DOHH2 (cell line): ENCODE data around the gene SLC35D1.

Experiments used
- H3F3A ChIP-seq: fragments of 200-600 bp; sonication (generic), shearing (Covaris generic); 2 replicates; pipeline ENCODE4 v1.6.0; 2016; ENCODE audit warnings: antibody characterized with exemption, mild to moderate bottlenecking; ENCODE audit not compliant: control insufficient read depth, insufficient read depth
- H3K27ac ChIP-seq: fragments of 200-600 bp; sonication (generic); 2 replicates; pipeline ENCODE4 v1.5.1; 2014; ENCODE audit warnings: low read depth, mild to moderate bottlenecking, low read length, moderate library complexity
- H3K27me3 ChIP-seq: fragments of 200-600 bp; sonication (generic); 2 replicates; pipeline ENCODE4 v1.6.1; 2014; ENCODE audit warnings: mild to moderate bottlenecking, low read length, mixed read lengths; ENCODE audit not compliant: control insufficient read depth
- H3K36me3 ChIP-seq: fragments of 200-600 bp; sonication (generic); 2 replicates; pipeline ENCODE4 v1.6.1; 2014; ENCODE audit warnings: mild to moderate bottlenecking, low read length, moderate library complexity, mixed read lengths; ENCODE audit not compliant: control insufficient read depth
- H3K4me1 ChIP-seq: fragments of 200-600 bp; sonication (generic); 2 replicates; pipeline ENCODE4 v1.6.1; 2014; ENCODE audit warnings: mild to moderate bottlenecking, low read length, mixed read lengths; ENCODE audit not compliant: control insufficient read depth
- H3K4me2 ChIP-seq: fragments of 200-600 bp; sonication (generic); 2 replicates; pipeline ENCODE4 v1.6.0; 2014; ENCODE audit warnings: mild to moderate bottlenecking, low read length, moderate library complexity
- H3K4me3 ChIP-seq: fragments of 200-600 bp; sonication (generic); 2 replicates; pipeline ENCODE4 v1.5.1; 2014; ENCODE audit warnings: mild to moderate bottlenecking, low read length, mixed read lengths
- H3K79me2 ChIP-seq: fragments of 200-600 bp; sonication (generic); 2 replicates; pipeline ENCODE4 v1.6.1; 2014; ENCODE audit warnings: mild to moderate bottlenecking, low read length, mixed read lengths; ENCODE audit not compliant: control insufficient read depth
- H3K9me2 ChIP-seq: fragments of 200-600 bp; sonication (generic); replicated peaks from 2 replicates; pipeline ENCODE4 v1.6.1; 2014; ENCODE audit warnings: mild to moderate bottlenecking, low read length, mixed read lengths; ENCODE audit not compliant: control insufficient read depth
- H3K9me3 ChIP-seq: fragments of 200-600 bp; sonication (generic); 2 replicates; pipeline ENCODE4 v1.6.1; 2014; ENCODE audit warnings: antibody characterized with exemption, low read length, mixed read lengths; ENCODE audit not compliant: control insufficient read depth, insufficient read depth
- H4K20me1 ChIP-seq: fragments of 200-600 bp; sonication (generic); 2 replicates; pipeline ENCODE4 v1.6.0; 2014; ENCODE audit warnings: low read depth, mild to moderate bottlenecking, antibody characterized with exemption, low read length, moderate library complexity; ENCODE audit not compliant: control insufficient read depth, insufficient read depth
- CTCF ChIP-seq: fragments of 200-600 bp; sonication (generic); IDR thresholded peaks from one replicate; pipeline ENCODE4 v1.5.1; 2014; ENCODE audit warnings: antibody characterized with exemption, mild to moderate bottlenecking, low read depth, low read length; ENCODE audit not compliant: poor library complexity, severe bottlenecking
- EZH2phosphoT487 ChIP-seq: fragments of 200-600 bp; sonication (generic); IDR thresholded peaks from 2 replicates; pipeline ENCODE4 v1.6.1; 2017; ENCODE audit warnings: borderline replicate concordance, mild to moderate bottlenecking, antibody characterized with exemption, low read length, moderate library complexity, mixed read lengths

The SLC35D1 gene

GRCh38 chr1:67031121-67031858, 22.7 kb downstream of the SLC35D1 start:
- H3K9me3 ChIP-seq = peaks cover 3% of the 10 kb centered on the region; the same call in 1 of the 2 replicates
- no peak for TF ChIP-seq CTCF
- TF ChIP-seq EZH2phosphoT487 = no peak
- no peak overlapping the region for H3K4me2 ChIP-seq
- no peaks in the 10 kb centered on the region for H3K27me3 ChIP-seq
- H3K9me2 ChIP-seq = no peaks in the 10 kb centered on the region
- no peaks in the 10 kb centered on the region for H3F3A ChIP-seq
- H3K27ac ChIP-seq = no peak overlapping the region
- H3K4me1 ChIP-seq = no peaks in the 10 kb centered on the region
- H3K4me3 ChIP-seq = no peak overlapping the region
- no peaks in the 10 kb centered on the region for H4K20me1 ChIP-seq
- H3K36me3 ChIP-seq = peaks cover 89% of the 10 kb centered on the region
- H3K79me2 ChIP-seq = no peaks in the 10 kb centered on the region; the same call in 1 of the 2 replicates

GRCh38 chr1:67029472-67029871, 24.5 kb downstream of the SLC35D1 start:
- H3K79me2 ChIP-seq = no peaks in the 10 kb centered on the region; the same call in 1 of the 2 replicates
- H3K27me3 ChIP-seq = no peaks in the 10 kb centered on the region
- TF ChIP-seq EZH2phosphoT487 (no peak), CTCF (no peak)
- H3F3A ChIP-seq = no peaks in the 10 kb centered on the region
- H3K9me2 ChIP-seq = no peaks in the 10 kb centered on the region
- no peak overlapping the region for H3K4me2 ChIP-seq
- peaks cover 89% of the 10 kb centered on the region for H3K36me3 ChIP-seq
- H3K4me1 ChIP-seq = no peaks in the 10 kb centered on the region
- H4K20me1 ChIP-seq = no peaks in the 10 kb centered on the region
- H3K9me3 ChIP-seq = no peaks in the 10 kb centered on the region
- H3K27ac ChIP-seq = no peak overlapping the region
- no peak overlapping the region for H3K4me3 ChIP-seq

- no peak overlapping the region for H3K4me2 ChIP-seq
- H3K79me2 ChIP-seq = no peaks in the 10 kb centered on the region
- H3K27me3 ChIP-seq = no peaks in the 10 kb centered on the region
- no peaks in the 10 kb centered on the region for H3K9me2 ChIP-seq
- no peak overlapping the region for H3K4me3 ChIP-seq
- no peaks in the 10 kb centered on the region for H3K4me1 ChIP-seq
- no peak overlapping the region for H3K27ac ChIP-seq
- H4K20me1 ChIP-seq = no peaks in the 10 kb centered on the region
- H3F3A ChIP-seq = no peaks in the 10 kb centered on the region
- no peaks in the 10 kb centered on the region for H3K9me3 ChIP-seq
- H3K36me3 ChIP-seq = peaks cover 88% of the 10 kb centered on the region
- TF ChIP-seq CTCF (no peak), EZH2phosphoT487 (no peak)
These were observed 33.2 kb downstream of the SLC35D1 start for GRCh38 chr1:67020765-67021164.
